Fibroblast of skin of scalp (primary cell): Measurements from ENCODE around the gene NEXN.
"Not testable (repeated sequence)": the region's sequence is repeated elsewhere in the genome, so short reads cannot be mapped to it uniquely, and the experiment has no call there.

Experiments
- DNase-seq: peaks from one replicate; pipeline ENCODE4 v3.0.0-alpha.2; 2013

Gene NEXN

GRCh38 chr1:77906019-77906545, 17.7 kb downstream of the NEXN start:
- no peak for DNase-seq

DNA sequence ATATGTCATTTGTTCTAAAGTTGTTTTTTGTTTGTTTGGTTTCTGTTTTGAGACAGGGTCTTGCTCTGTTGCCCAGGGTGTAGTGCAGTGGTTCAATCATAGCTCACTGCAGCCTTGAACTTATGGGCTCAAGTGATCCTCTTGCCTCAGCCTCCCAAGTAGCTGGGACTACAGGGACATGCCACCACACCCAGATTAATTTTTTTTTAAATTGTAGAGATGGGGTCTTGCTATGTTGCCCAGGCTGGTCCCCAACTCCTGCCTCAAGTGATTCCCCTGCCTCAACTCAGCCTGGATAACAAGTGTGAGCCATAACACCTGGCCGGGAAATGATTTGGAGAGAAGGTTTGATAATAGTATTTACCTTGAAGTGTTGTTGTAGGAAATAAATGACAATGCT, 18.2 kb downstream of the NEXN start:
- DNase-seq = no peak

DNA sequence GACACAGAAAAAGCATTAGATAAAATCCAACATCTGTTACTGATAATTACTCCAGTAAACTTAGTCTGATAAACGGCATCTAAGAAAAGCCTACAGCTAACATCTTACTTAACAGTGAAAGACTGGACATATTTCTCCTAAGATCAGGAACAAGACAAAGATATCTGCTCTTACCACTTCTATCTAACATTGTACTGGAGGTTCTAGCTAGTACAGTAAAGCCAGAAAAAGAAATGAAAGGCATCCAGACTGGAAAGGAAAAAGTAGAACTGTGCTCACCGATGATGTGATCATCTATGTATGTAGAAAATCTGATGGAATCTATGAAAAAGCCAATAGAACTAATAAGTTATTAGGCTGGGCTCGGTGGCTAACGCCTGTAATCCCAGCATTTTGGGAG, 21.7 kb downstream of the NEXN start:
- no peak for DNase-seq

GRCh38 chr1:77918918-77919317, 30.5 kb downstream of the NEXN start:
- DNase-seq = not testable (repeated sequence)

GRCh38 chr1:77925518-77925917, 37.1 kb downstream of the NEXN start:
- peak; percentile 14 for DNase-seq

GRCh38 chr1:77925956-77926355, 37.5 kb downstream of the NEXN start:
- no peak for DNase-seq

- DNase-seq = no peak
Observed at GRCh38 chr1:77926561-77927357, 38.3 kb downstream of the NEXN start.

DNA sequence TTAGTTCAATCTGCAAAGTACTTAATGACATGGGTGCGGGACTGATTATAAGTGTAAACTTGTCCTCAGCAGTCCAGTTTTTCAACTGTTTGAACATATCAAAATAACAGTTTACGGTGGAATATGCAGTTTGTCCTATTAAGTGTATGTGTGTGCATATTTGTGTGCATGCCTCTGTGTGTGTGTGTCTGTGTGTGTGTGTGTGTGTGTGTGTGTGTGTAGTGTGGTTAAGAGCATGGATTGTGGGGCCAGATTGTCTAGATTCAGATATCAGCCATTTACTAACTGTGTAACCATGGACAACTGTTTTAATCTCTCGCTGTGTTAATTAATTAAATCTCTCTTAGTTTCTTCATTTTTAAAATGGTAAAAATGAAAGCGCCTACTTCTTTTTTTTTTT, 39.0 kb downstream of the NEXN start:
- DNase-seq = no peak

DNA sequence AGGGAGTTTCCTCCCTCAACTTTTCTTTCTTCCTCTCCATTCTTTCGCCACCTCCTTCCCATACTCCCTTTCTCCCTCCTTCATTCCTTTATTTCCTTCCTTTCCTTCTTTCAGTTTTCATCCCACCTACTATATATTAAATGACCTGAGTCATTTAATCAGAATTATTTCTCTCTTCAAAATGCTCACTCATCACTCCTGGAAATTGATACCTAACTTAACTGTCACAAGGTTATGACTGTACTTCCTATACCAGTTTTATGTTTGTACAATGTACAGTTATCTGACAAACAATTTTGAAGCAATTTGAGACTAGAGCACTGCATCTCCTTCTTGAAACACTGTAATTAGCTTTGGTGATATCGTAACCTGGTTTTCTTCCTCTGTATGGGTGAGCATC, 41.4 kb downstream of the NEXN start:
- no peak for DNase-seq

GRCh38 chr1:77938651-77939050, 50.2 kb downstream of the NEXN start:
- DNase-seq = no peak

DNA sequence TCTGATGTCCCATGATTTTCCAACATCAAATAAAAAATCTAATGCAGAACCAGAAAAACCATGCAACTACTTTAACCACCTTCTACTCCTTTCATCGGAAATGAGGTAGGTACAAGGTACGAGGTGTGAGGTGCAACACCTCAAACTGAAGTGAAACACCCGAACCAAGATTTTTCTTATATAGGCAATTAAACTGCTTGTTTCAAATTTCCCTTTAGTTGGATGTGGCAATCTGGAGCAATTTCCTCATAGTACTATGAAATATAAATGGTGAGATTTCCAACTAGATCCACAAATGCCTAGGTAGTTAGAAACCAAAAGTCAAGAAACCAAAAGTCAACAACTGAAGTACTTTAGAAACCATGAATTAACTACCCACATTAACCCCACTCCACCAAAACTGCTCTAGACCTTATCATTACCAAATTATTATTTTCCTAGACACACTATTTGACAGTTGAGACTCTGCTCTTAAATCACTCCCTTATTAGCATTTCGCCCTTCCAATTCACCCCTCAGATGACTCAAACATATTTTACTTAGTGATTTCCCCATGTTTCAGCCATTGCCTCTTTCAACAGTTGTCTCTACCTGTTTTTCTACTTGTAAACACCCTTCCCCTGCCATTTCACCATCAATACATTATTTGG, 52.6 kb downstream of the NEXN start:
- DNase-seq = no peak

- no peak for DNase-seq
Observed at GRCh38 chr1:77942400-77943140, 54.1 kb downstream of the NEXN start.

GRCh38 chr1:77945345-77945744, 56.9 kb downstream of the NEXN start:
- DNase-seq = no peak

DNA sequence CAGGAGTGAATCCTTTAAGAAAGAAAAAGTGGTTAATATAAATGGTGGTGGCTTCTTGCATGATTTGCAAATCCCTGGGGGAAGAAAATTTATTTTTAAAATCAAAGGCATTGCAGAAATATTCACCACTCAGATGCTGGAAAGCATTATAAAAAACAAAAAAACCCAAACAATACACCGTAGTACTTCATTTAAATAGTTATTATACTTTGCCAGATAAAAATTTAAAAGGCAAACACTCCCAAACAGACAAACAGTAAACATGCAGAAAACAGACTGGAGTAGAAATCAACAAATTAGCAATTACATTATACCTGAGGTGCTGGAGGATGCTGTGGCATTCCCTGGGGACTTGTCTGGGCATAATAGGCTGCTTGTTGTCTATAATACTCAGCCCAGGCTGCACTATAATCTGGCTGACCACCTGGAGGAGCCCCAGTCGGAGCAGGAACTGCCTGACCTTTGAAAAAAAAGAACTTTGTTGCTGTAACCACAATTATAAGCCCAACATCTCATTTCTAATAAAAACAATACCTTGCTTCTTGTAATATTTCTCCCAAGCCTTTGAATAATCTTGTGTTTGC, 60.5 kb downstream of the NEXN start:
- peak; percentile 42 for DNase-seq

- DNase-seq = no peak
Observed at GRCh38 chr1:77950873-77951272, 62.4 kb downstream of the NEXN start.

DNA sequence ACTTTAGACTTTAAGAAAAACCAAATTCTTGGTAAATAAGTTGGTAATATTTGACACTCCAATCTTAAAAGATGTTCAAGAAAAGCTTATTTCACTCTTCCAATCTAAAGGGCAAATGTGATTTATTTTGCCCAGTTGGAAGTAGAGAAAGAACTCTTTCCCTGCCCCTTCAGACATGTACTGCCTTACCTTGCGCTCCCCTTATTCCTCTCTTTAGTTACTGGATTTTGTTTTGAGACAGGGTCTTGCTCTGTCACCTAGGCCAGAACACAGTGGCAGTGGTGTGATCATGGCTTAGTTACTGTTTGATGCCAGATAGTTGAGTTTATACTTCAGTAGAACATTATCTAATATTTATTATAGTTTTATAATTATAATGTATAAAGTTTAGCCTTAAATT, 62.9 kb downstream of the NEXN start:
- no peak for DNase-seq

DNA sequence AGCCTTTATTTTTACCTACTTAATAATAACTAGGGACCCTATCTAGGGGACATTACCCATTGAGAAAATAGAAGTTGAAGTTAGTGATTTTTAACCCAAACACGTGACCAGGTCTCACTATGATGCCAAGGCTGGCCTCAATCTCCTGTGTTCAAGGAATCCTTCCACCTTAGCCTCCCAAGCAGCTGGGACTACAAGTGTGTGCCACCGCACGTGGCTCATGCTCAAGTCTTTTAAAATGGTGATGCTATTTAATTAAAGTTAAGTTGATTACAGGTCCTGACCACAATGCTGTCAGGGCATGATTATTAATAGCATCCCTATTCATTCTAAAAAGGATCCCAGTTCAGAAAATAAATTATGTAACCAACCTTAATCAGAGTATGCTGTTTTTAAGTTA, 65.5 kb downstream of the NEXN start:
- no peak for DNase-seq

DNA sequence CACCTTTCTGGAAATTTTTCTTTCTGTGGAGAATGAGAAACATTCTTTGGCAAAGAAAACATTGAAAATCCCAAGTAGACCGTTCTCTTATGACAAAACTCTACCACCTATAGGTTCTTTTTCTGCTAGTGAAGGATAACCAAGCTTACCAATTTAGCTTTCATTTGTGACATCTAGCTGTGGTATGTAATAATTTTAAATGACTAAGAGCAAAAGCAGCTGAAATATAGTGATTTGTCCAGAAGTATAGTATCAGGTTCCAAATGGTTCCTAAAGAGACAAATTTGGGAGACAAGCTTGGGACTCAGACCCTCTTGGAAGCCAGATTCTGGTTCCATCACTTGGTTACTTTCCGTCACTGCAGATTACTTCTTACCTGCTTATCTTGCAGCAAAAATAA, 66.1 kb downstream of the NEXN start:
- DNase-seq = peak; percentile 21

- DNase-seq = no peak
Observed at GRCh38 chr1:77955709-77956108, 67.3 kb downstream of the NEXN start.

GRCh38 chr1:77956464-77956863, 68.0 kb downstream of the NEXN start:
- no peak for DNase-seq

GRCh38 chr1:77958391-77958790, 70.0 kb downstream of the NEXN start:
- no peak for DNase-seq

GRCh38 chr1:77958850-77959249, 70.4 kb downstream of the NEXN start:
- no peak for DNase-seq

DNA sequence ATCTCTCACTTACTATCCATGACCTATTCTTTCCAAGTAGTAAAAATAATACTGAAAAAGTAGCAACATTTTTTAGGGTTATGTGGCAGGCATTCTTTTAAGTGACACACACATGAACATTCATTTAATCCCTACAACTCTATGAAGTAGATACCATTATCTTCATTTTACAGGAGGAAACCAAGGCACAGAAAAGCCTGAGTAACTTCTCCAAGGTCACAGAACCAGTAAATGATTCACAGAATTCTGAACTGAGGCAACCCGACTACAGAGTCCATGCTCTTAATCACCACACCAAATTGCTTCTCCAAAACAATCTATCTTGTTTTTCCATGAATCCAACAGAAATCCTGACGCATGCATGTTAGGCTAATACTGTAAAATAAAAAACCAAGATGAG, 73.0 kb downstream of the NEXN start:
- no peak for DNase-seq
